SK-N-MC (cell line): Measurements from ENCODE around the gene CNOT8.

Source experiments
- EZH2 ChIP-seq: fragments of 200-600 bp; sonication (generic); IDR thresholded peaks from one replicate; pipeline ENCODE4 v1.6.1; 2017; ENCODE audit warnings: antibody characterized with exemption
- POLR2AphosphoS5 ChIP-seq: IDR thresholded peaks from 2 replicates; pipeline ENCODE4 v1.6.1; 2012; ENCODE audit warnings: mild to moderate bottlenecking, low read depth, low read length, borderline replicate concordance

DNA sequence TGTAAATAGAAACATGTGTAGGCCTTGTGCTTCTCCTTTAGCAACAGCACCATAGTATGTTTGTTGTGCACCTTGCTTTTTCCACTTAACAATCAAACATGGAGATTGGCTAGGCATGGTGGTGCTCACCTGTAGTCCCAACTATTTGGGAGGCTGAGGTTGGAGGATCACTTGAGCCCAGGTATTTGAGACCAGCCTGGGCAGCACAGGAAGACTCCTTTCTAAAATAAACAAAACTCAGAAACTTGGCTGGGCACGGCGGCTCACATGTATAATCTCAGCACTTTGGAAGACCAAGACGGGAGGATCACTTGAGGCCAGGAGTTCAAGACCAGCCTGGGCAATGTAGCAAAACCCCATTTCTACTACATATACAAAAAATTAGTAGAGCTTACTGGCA is 7.1 kb upstream of the CNOT8 start:
- TF ChIP-seq EZH2 (no peak), POLR2AphosphoS5 (no peak)
